PC-3 (cell line): ENCODE data around the gene TLCD4.

Source experiments
- CTCF ChIP-seq: fragments of 300-600 bp; sonication (generic); conservative IDR thresholded peaks from 2 replicates; pipeline ENCODE4 v1.5.1; 2017; ENCODE audit warnings: antibody characterized with exemption, low read depth, mild to moderate bottlenecking, low read length
- EZH2 ChIP-seq: fragments of 300-600 bp; sonication (generic); IDR thresholded peaks from one replicate; pipeline ENCODE4 v1.6.1; 2017; ENCODE audit warnings: antibody characterized with exemption, mild to moderate bottlenecking, low read length; ENCODE audit not compliant: unreplicated experiment
- EZH2phosphoT487 ChIP-seq: fragments of 300-600 bp; sonication (generic); IDR thresholded peaks from 2 replicates; pipeline ENCODE4 v1.6.1; 2018; ENCODE audit warnings: mild to moderate bottlenecking, antibody characterized with exemption, low read length, borderline replicate concordance

GRCh38 chr1:95154096-95154495 lies 36.9 kb downstream of the TLCD4 start:
- no peak for TF ChIP-seq CTCF
- TF ChIP-seq EZH2, result no peak
- no peak for TF ChIP-seq EZH2phosphoT487
